Measurements from ENCODE around the gene PRRT3. TPM values are rescaled to one million over a fixed set of nuclear protein-coding genes. Genes with fewer than 3 reads are reported as not detected.
"Not testable (repeated sequence)": the region's sequence is repeated elsewhere in the genome, so short reads cannot be mapped to it uniquely, and the experiment has no call there.

The PRRT3 gene
- total and polyA plus RNA-seq, 2 experiments from 2014 or later: 11.0 to 13.6 TPM

- Histone ChIP-seq H3K9me3 (ENCODE audit: low read depth) (no peaks in the 10 kb centered on the region), H3K4me3 (no peak overlapping the region), H3K36me3 (no peaks in the 10 kb centered on the region), H3K4me1 (ENCODE audit: low read depth) (peaks cover 4% of the 10 kb centered on the region), H3K27me3 (no peaks in the 10 kb centered on the region), H3K27ac (peak overlapping the region; percentile 21)
- peak in 1 of 2 donors; percentile 31 for DNase-seq (ENCODE audit: low read depth in 1 of 2, low spot score in 1 of 2)
- no peak for TF ChIP-seq CTCF (IDR thresholded peaks at IDR 0.05; ENCODE audit: low read depth, low read length)
Observed at GRCh38 chr3:9898467-9899241, 53.6 kb downstream of the PRRT3 start.

DNA sequence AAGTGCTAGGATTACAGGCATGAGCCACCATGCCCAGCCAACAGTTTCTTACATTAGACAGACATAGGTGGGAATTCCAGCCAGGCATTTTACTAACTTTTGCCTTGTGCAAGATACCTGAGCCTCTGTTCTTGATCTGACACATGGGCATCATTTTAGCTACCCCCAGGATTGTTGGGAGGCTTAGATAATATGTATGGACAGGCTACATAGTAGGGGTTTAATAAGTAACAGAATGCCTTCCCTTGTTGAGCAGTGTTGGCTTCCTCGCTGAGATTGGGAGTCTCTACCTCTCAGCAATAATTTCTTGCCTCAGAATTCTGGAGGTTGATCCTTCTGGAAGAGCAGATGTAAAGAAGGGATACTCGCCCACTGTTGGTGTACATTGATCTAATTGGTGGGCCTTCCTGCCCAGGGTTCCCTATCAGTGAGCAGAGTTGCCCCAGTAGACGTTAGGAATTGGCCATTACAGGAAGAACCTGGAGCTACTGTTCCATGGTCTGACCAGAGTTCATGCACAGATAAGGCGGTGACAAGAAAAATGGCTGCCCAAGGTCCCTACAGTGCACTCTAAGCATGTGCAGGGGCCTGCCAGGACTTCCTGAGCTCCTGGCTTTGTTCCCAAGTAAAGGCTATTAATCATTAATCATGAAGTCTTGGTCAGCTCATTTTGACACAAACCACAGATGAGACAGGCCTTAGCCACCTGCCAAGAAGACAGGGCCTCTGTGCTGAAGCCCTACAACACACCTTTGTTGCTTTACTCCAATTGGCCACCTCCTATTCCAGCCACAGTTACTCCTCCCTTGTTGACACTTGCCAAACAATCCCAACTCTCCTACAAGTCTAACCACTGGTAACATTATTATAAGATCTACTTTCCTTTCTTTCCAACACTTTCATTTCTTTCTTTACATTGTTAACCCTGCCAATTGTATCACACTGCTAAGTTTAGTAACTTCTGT, 54.5 kb downstream of the PRRT3 start:
- no peak for TF ChIP-seq CTCF (IDR thresholded peaks at IDR 0.05; ENCODE audit: low read depth, low read length)
- peak; percentile 30 to 59 for DNase-seq (ENCODE audit: low read depth in 1 of 2, low spot score in 1 of 2)
- Histone ChIP-seq H3K27me3 (no peaks in the 10 kb centered on the region), H3K4me3 (no peak overlapping the region), H3K9me3 (ENCODE audit: low read depth) (no peaks in the 10 kb centered on the region), H3K4me1 (ENCODE audit: low read depth) (peaks cover 4% of the 10 kb centered on the region), H3K27ac (peak overlapping the region; percentile 21), H3K36me3 (no peaks in the 10 kb centered on the region)

DNA sequence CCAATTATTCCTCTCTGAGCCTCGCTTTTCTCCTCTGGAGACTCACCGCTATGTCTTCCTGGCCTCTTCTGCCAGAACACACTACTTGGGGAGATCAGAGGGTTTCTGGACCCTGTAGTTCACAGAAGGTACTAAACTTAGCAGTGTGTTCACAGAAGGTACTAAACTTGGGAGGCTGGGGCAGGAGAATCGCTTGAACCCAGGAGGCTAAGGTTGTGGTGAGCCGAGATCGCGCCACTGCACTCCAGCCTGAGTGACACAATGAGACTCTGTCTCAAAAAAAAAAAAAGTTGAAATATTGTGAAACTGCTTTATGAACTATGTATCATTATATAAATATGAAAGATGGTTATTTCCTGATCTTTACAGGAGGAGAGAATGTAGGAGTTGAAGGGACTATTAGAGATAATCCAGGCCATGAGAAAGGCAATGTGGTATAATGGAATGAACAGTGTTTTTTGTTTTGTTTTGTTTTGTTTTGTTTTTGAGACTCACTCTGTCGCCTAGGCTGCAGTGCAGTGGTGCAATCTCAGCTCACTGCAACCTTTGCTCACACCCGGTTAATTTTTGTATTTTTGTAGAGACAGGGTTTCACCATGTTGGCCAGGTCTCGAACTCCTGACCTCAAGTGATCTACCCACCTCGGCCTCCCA, 55.3 kb downstream of the PRRT3 start:
- H3K4me1 ChIP-seq (ENCODE audit: low read depth); H3K27me3 ChIP-seq; H3K36me3 ChIP-seq; H3K4me3 ChIP-seq; H3K9me3 ChIP-seq (ENCODE audit: low read depth): not testable (repeated sequence)
- peak in 1 of 2 donors; percentile 56 for DNase-seq (ENCODE audit: low read depth in 1 of 2, low spot score in 1 of 2)
- peak overlapping the region; percentile 21 for H3K27ac ChIP-seq

- not testable (repeated sequence) for H3K27ac ChIP-seq; DNase-seq (ENCODE audit: low read depth in 1 of 2, low spot score in 1 of 2); H3K36me3 ChIP-seq; H3K4me3 ChIP-seq; H3K27me3 ChIP-seq; H3K9me3 ChIP-seq (ENCODE audit: low read depth)
- peaks cover 10% of the 10 kb centered on the region for H3K4me1 ChIP-seq (ENCODE audit: low read depth)
Observed at GRCh38 chr3:9895715-9896114, 56.5 kb downstream of the PRRT3 start.

Other genes with a start within 250 kb of the PRRT3 start
- not detected in 2 replicates for gene CPNE9, start 248.6 kb downstream of the PRRT3 start, total RNA-seq
- 0.06 TPM in 1 of 2 replicates, not detected in the other for gene CPNE9, start 248.6 kb downstream of the PRRT3 start, polyA plus RNA-seq
- 15.7 and 17.3 TPM in 2 replicates for gene BRPF1, start 220.7 kb downstream of the PRRT3 start, total RNA-seq
- 11.1 and 11.4 TPM in 2 replicates for gene BRPF1, start 220.7 kb downstream of the PRRT3 start, polyA plus RNA-seq
- 30.7 and 32.1 TPM in 2 replicates for gene OGG1, start 202.5 kb downstream of the PRRT3 start, total RNA-seq
- 34.5 and 45.9 TPM in 2 replicates for gene OGG1, start 202.5 kb downstream of the PRRT3 start, polyA plus RNA-seq
- gene CAMK1, start 182.5 kb downstream of the PRRT3 start, total RNA-seq: 23.7 and 24.6 TPM in 2 replicates
- 20.4 and 29.1 TPM in 2 replicates for gene CAMK1, start 182.5 kb downstream of the PRRT3 start, polyA plus RNA-seq
- 137 and 141 TPM in 2 replicates for gene TADA3, start 159.9 kb downstream of the PRRT3 start, total RNA-seq
- 91.3 and 97.2 TPM in 2 replicates for gene TADA3, start 159.9 kb downstream of the PRRT3 start, polyA plus RNA-seq
- 114 and 136 TPM in 2 replicates for gene ARPC4, start 159.3 kb downstream of the PRRT3 start, total RNA-seq
- gene ARPC4, start 159.3 kb downstream of the PRRT3 start, polyA plus RNA-seq: 111 and 138 TPM in 2 replicates
- 20.1 and 59.6 TPM in 2 replicates for gene TTLL3, start 142.1 kb downstream of the PRRT3 start, total RNA-seq
- gene TTLL3, start 142.1 kb downstream of the PRRT3 start, polyA plus RNA-seq: 29.4 and 38.8 TPM in 2 replicates
- gene RPUSD3, start 108.4 kb downstream of the PRRT3 start, total RNA-seq: 56.9 and 78.1 TPM in 2 replicates
- 122 and 124 TPM in 2 replicates for gene RPUSD3, start 108.4 kb downstream of the PRRT3 start, polyA plus RNA-seq
- gene CIDEC, start 72.2 kb downstream of the PRRT3 start, total RNA-seq: not detected in 2 replicates
- 0.37 TPM in 1 of 2 replicates, not detected in the other for gene CIDEC, start 72.2 kb downstream of the PRRT3 start, polyA plus RNA-seq
- gene JAGN1, start 61.8 kb downstream of the PRRT3 start, total RNA-seq: 42.0 and 58.0 TPM in 2 replicates
- gene JAGN1, start 61.8 kb downstream of the PRRT3 start, polyA plus RNA-seq: 50.6 TPM in 2 replicates
- gene IL17RE, start 49.6 kb downstream of the PRRT3 start, total RNA-seq: 1.3 and 3.7 TPM in 2 replicates
- 0.89 and 1.2 TPM in 2 replicates for gene IL17RE, start 49.6 kb downstream of the PRRT3 start, polyA plus RNA-seq
- 33.7 and 49.2 TPM in 2 replicates for gene IL17RC, start 35.3 kb downstream of the PRRT3 start, total RNA-seq
- gene IL17RC, start 35.3 kb downstream of the PRRT3 start, polyA plus RNA-seq: 59.8 and 61.2 TPM in 2 replicates
- gene CRELD1, start 18.6 kb downstream of the PRRT3 start, total RNA-seq: 151 and 178 TPM in 2 replicates
- gene CRELD1, start 18.6 kb downstream of the PRRT3 start, polyA plus RNA-seq: 179 and 225 TPM in 2 replicates
- gene EMC3, start 34.4 kb upstream of the PRRT3 start, total RNA-seq: 40.3 and 40.8 TPM in 2 replicates
- gene EMC3, start 34.4 kb upstream of the PRRT3 start, polyA plus RNA-seq: 98.5 and 102 TPM in 2 replicates
- 14.8 and 84.3 TPM in 2 replicates for gene FANCD2, start 74.0 kb upstream of the PRRT3 start, total RNA-seq
- 10.9 and 23.5 TPM in 2 replicates for gene FANCD2, start 74.0 kb upstream of the PRRT3 start, polyA plus RNA-seq
- not detected in 2 replicates for gene FANCD2OS, start 155.8 kb upstream of the PRRT3 start, total RNA-seq
- not detected in 2 replicates for gene FANCD2OS, start 155.8 kb upstream of the PRRT3 start, polyA plus RNA-seq
- 83.0 and 138 TPM in 2 replicates for gene BRK1, start 163.3 kb upstream of the PRRT3 start, total RNA-seq
- 214 and 278 TPM in 2 replicates for gene BRK1, start 163.3 kb upstream of the PRRT3 start, polyA plus RNA-seq
- 28.2 and 51.4 TPM in 2 replicates for gene VHL, start 189.4 kb upstream of the PRRT3 start, total RNA-seq
- gene VHL, start 189.4 kb upstream of the PRRT3 start, polyA plus RNA-seq: 20.9 and 33.2 TPM in 2 replicates
- 1.1 and 2.1 TPM in 2 replicates for gene IRAK2, start 212.5 kb upstream of the PRRT3 start, total RNA-seq
- 1.1 TPM in 2 replicates for gene IRAK2, start 212.5 kb upstream of the PRRT3 start, polyA plus RNA-seq